Measurements from ENCODE around the gene URI1.

The URI1 gene

DNA sequence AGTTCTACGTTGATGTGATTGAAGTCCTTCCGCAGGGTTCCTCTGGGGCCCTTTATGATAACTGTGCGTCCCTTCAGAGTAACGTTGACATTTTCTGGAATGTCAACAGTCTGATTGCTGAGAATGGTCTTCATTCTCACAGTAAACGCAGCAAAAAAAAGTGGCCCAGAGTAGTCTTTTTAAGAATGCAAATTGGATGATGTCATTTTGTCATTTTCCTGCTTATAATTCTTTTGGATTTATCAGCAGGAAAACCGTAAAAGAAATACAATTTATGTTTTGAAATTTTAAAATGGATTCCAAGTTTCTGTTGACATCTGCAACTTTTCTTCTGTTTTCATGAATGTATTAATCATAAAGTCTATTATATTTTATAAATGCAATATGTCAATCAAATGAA lies 14.8 kb downstream of the URI1 start:
- DNase-seq (ENCODE audit: low read depth in 1 of 2, low spot score in 1 of 2), result no peak
- no peaks in the 10 kb centered on the region for H3K27me3 ChIP-seq (ENCODE audit: insufficient read depth, poor library complexity, severe bottlenecking)
- H3K27ac ChIP-seq (replicated peaks), result no peak overlapping the region
- no peak overlapping the region for H3K4me3 ChIP-seq (replicated peaks; ENCODE audit: insufficient read depth, low read length)
- no peak for TF ChIP-seq POLR2AphosphoS5 (IDR thresholded peaks at IDR 0.05; ENCODE audit: low read depth)
- TF ChIP-seq CTCF (IDR thresholded peaks at IDR 0.05; ENCODE audit: insufficient read depth, low read length), result no peak
- TF ChIP-seq SPI1 (IDR thresholded peaks at IDR 0.05; ENCODE audit: borderline replicate concordance, low read depth), result no peak
- no peak for TF ChIP-seq GABPA (IDR thresholded peaks at IDR 0.05; ENCODE audit: low read depth)
- no peak for TF ChIP-seq REST (IDR thresholded peaks at IDR 0.05; ENCODE audit: insufficient replicate concordance, low read depth)

- Histone ChIP-seq H3K27me3 (ENCODE audit: insufficient read depth, poor library complexity, severe bottlenecking) (no peaks in the 10 kb centered on the region), H3K27ac (replicated peaks) (no peak overlapping the region), H3K4me3 (replicated peaks; ENCODE audit: insufficient read depth, low read length) (no peak overlapping the region)
- TF ChIP-seq REST (IDR thresholded peaks at IDR 0.05; ENCODE audit: insufficient replicate concordance, low read depth) (no peak), SPI1 (IDR thresholded peaks at IDR 0.05; ENCODE audit: borderline replicate concordance, low read depth) (no peak), GABPA (IDR thresholded peaks at IDR 0.05; ENCODE audit: low read depth) (no peak), POLR2AphosphoS5 (IDR thresholded peaks at IDR 0.05; ENCODE audit: low read depth) (no peak), CTCF (IDR thresholded peaks at IDR 0.05; ENCODE audit: insufficient read depth, low read length) (no peak)
- DNase-seq (ENCODE audit: low read depth in 1 of 2, low spot score in 1 of 2), result no peak
Measured at GRCh38 chr19:29961311-29961710, 19.3 kb downstream of the URI1 start.

DNA sequence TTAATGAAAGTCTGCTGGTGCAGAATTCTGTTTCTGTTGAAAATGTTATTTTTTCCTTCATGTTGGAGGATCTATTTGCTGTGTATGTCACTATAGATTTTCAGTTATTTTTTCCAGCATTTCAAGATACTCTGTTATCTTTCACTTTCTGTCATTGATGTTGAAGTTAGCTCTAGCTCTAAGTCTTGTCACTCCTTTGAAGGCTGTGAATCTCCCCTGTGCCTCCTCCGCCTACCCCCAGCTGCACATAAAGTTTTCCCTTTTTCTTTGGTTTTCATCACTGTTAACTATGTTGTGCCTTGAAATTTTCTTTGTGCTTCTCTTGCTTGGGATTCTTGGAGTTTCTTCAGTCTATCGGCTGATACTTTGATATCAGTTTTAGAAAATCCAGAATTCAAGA lies 20.8 kb downstream of the URI1 start:
- Histone ChIP-seq H3K27ac (replicated peaks) (no peak overlapping the region), H3K27me3 (ENCODE audit: insufficient read depth, poor library complexity, severe bottlenecking) (no peaks in the 10 kb centered on the region), H3K4me3 (replicated peaks; ENCODE audit: insufficient read depth, low read length) (no peak overlapping the region)
- DNase-seq (ENCODE audit: low read depth in 1 of 2, low spot score in 1 of 2), result no peak
- no peak for TF ChIP-seq REST (IDR thresholded peaks at IDR 0.05; ENCODE audit: insufficient replicate concordance, low read depth)
- TF ChIP-seq SPI1 (IDR thresholded peaks at IDR 0.05; ENCODE audit: borderline replicate concordance, low read depth), result no peak

GRCh38 chr19:29963576-29963975 lies 21.5 kb downstream of the URI1 start:
- Histone ChIP-seq H3K27me3 (ENCODE audit: insufficient read depth, poor library complexity, severe bottlenecking) (no peaks in the 10 kb centered on the region), H3K27ac (replicated peaks) (no peak overlapping the region), H3K4me3 (replicated peaks; ENCODE audit: insufficient read depth, low read length) (no peak overlapping the region)
- no peak for TF ChIP-seq SPI1 (IDR thresholded peaks at IDR 0.05; ENCODE audit: borderline replicate concordance, low read depth)
- TF ChIP-seq REST (IDR thresholded peaks at IDR 0.05; ENCODE audit: insufficient replicate concordance, low read depth), result no peak
- no peak for TF ChIP-seq GABPA (IDR thresholded peaks at IDR 0.05; ENCODE audit: low read depth)
- TF ChIP-seq POLR2AphosphoS5 (IDR thresholded peaks at IDR 0.05; ENCODE audit: low read depth), result no peak
- no peak for TF ChIP-seq CTCF (IDR thresholded peaks at IDR 0.05; ENCODE audit: insufficient read depth, low read length)
- DNase-seq (ENCODE audit: low read depth in 1 of 2, low spot score in 1 of 2), result no peak
